ENCODE results near the gene TUBA3E.
"Not testable (repeated sequence)": the region's sequence is repeated elsewhere in the genome, so short reads cannot be mapped to it uniquely, and the experiment has no call there.

The TUBA3E gene

GRCh38 chr2:130143266-130144039, 54.8 kb downstream of the TUBA3E start:
- DNase-seq (ENCODE audit: low spot score) = not testable (repeated sequence)

- DNase-seq (ENCODE audit: low spot score) = not testable (repeated sequence)
These were observed 55.6 kb downstream of the TUBA3E start for GRCh38 chr2:130142396-130143265.

Data from CD4-positive, alpha-beta T cell treated with Interleukin-15 for 4 hours (primary cell).